GM12878 (cell line): ENCODE data around the gene FTL. TPM values are rescaled to one million over a fixed set of nuclear protein-coding genes. Genes with fewer than 3 reads are reported as not detected.

Source experiments
- ATAC-seq: fragments of 200-7000 bp; cut with Tn5 transposase; 3 replicates; pipeline ENCODE4 v1.9.1; 2020; ENCODE audit warnings: mild to moderate bottlenecking, moderate library complexity
- BruUV-seq: library from RNA; stranded (reverse); fragments of 400-500 nt; replicated peaks from 2 replicates; lab custom pipeline; 2021; lab: Mats Ljungman, UMichigan
- CTCF ChIA-PET: fragments of 300-600 bp; sonication (Branson Sonifier 250); formaldehyde crosslinking; extraction: SDS; loops from one replicate; lab custom pipeline; 2021; ENCODE audit warnings: inconsistent platforms; lab: Yijun Ruan, JAX
- POLR2A ChIA-PET: fragments of 350-600 bp; formaldehyde crosslinking; extraction: SDS; loops from one replicate; lab custom pipeline; 2021; ENCODE audit warnings: inconsistent platforms; lab: Charles Lee
- RAD21 ChIA-PET: fragments of 300-600 bp; sonication (Branson Sonifier 250); formaldehyde crosslinking; loops from one replicate; lab custom pipeline; 2023; ENCODE audit warnings: antibody characterized with exemption; ENCODE audit not compliant: unreplicated experiment; lab: Charles Lee
- SMC1A ChIA-PET: fragments of 300-600 bp; sonication (Branson Sonifier 250); formaldehyde crosslinking; loops from one replicate; lab custom pipeline; 2023; ENCODE audit not compliant: unreplicated experiment, uncharacterized antibody; lab: Charles Lee
- DNase-seq: peaks from one replicate; pipeline ENCODE4 v3.0.0-alpha.2; 2011; ENCODE audit warnings: low read depth, low spot score
- FAIRE-seq: peaks from 3 replicates; lab custom pipeline; 2011; peaks lifted over from hg19 to GRCh38; lab: Jason Lieb, UNC
- H2AFZ ChIP-seq: 2 replicates; pipeline ENCODE4 v1.6.0; 2011; ENCODE audit warnings: low read depth, low read length, control low read depth; ENCODE audit not compliant: control insufficient read depth
- H3K27ac ChIP-seq: 2 replicates; pipeline ENCODE4 v1.5.1; 2011; ENCODE audit warnings: control low read depth; ENCODE audit not compliant: control insufficient read depth, insufficient read depth
- H3K27me3 ChIP-seq, 2 experiments: replicated peaks in 1 of 2; 2 replicates each; pipeline versions ENCODE4 v1.6.0 to v1.6.1; 2011; ENCODE audit warnings: low read length in 1 of 2; ENCODE audit not compliant: control insufficient read depth in 2 of 2, insufficient read depth in 2 of 2
- H3K36me3 ChIP-seq, 2 experiments: 2 replicates each; pipeline ENCODE4 v1.5.1; 2011; ENCODE audit warnings: low read length in 1 of 2; ENCODE audit not compliant: control insufficient read depth in 2 of 2, insufficient read depth in 2 of 2
- H3K4me1 ChIP-seq: 2 replicates; pipeline ENCODE4 v1.6.1; 2011; ENCODE audit warnings: mild to moderate bottlenecking, low read length, moderate library complexity, mixed read lengths; ENCODE audit not compliant: control insufficient read depth, insufficient read depth
- H3K4me2 ChIP-seq: 2 replicates; pipeline ENCODE4 v1.6.0; 2011; ENCODE audit warnings: control low read depth; ENCODE audit not compliant: control insufficient read depth, insufficient read depth
- H3K4me3 ChIP-seq: fragments of 200-600 bp; sonication (generic); 2 replicates; pipeline ENCODE4 v1.5.1; 2016
- H3K79me2 ChIP-seq: 2 replicates; pipeline ENCODE4 v1.6.0; 2011; ENCODE audit warnings: low read length; ENCODE audit not compliant: control insufficient read depth, insufficient read depth
- H3K9ac ChIP-seq: 2 replicates; pipeline ENCODE4 v1.8.0; 2011; ENCODE audit warnings: low read length, control low read depth, mixed read lengths; ENCODE audit not compliant: control insufficient read depth, insufficient read depth
- H3K9me3 ChIP-seq: replicated peaks from 3 replicates; pipeline ENCODE4 v1.5.1; 2011; ENCODE audit warnings: mild to moderate bottlenecking, low read length; ENCODE audit not compliant: control insufficient read depth, insufficient read depth
- H4K20me1 ChIP-seq: 2 replicates; pipeline ENCODE4 v1.6.0; 2011; ENCODE audit not compliant: control insufficient read depth, insufficient read depth
- BCL3 ChIP-seq: IDR thresholded peaks from 2 replicates; pipeline ENCODE4 v1.6.1; 2011; ENCODE audit warnings: borderline replicate concordance, low read depth, mild to moderate bottlenecking, moderate library complexity, low read length; ENCODE audit not compliant: insufficient read depth, poor library complexity, severe bottlenecking
- BCLAF1 ChIP-seq: fragments of 450-650 bp; IDR thresholded peaks from 2 replicates; pipeline ENCODE4 v1.6.1; 2017; ENCODE audit warnings: antibody characterized with exemption, mild to moderate bottlenecking, moderate library complexity
- CEBPZ ChIP-seq: fragments of 150-350 bp; IDR thresholded peaks from 2 replicates; pipeline ENCODE4 v1.6.1; 2016; ENCODE audit warnings: low read depth, low read length
- EP300 ChIP-seq, 2 experiments: fragments of 150-350 bp in 1 of 2; IDR thresholded peaks; 2 replicates each; pipeline ENCODE4 v1.6.1; 2011 to 2012; ENCODE audit warnings: low read depth in 2 of 2, low read length in 2 of 2, borderline replicate concordance in 1 of 2, improper control_type of control experiment in 1 of 2, inconsistent platforms in 1 of 2; ENCODE audit not compliant: control insufficient read depth in 1 of 2
- FOXM1 ChIP-seq: IDR thresholded peaks from 2 replicates; pipeline ENCODE4 v1.6.1; 2012; ENCODE audit warnings: low read depth, mild to moderate bottlenecking, inconsistent platforms, low read length, moderate library complexity
- GABPA ChIP-seq: IDR thresholded peaks from 2 replicates; pipeline ENCODE4 v1.6.1; 2014; ENCODE audit warnings: antibody characterized with exemption, low read depth, mild to moderate bottlenecking, inconsistent platforms
- IRF4 ChIP-seq: IDR thresholded peaks from 2 replicates; pipeline ENCODE4 v1.6.1; 2011; ENCODE audit warnings: low read depth, low read length
- NFYA ChIP-seq: IDR thresholded peaks from 2 replicates; pipeline ENCODE4 v1.6.1; 2011; ENCODE audit warnings: low read depth, mild to moderate bottlenecking, low read length, improper control_type of control experiment, borderline replicate concordance
- POU2F2 ChIP-seq: IDR thresholded peaks from 3 replicates; pipeline ENCODE4 v1.6.1; 2011; ENCODE audit warnings: low read depth, mild to moderate bottlenecking, low read length, borderline replicate concordance
- SUZ12 ChIP-seq: fragments of 200-600 bp; sonication (generic); IDR thresholded peaks from one replicate; pipeline ENCODE4 v1.6.1; 2018; ENCODE audit warnings: antibody characterized with exemption, mild to moderate bottlenecking; ENCODE audit not compliant: unreplicated experiment
- ZSCAN29 ChIP-seq: fragments of 450-650 bp; IDR thresholded peaks from 2 replicates; pipeline ENCODE4 v1.6.1; 2017; ENCODE audit warnings: mild to moderate bottlenecking, moderate library complexity
- WGBS: methylation state at CpG from one replicate; pipeline ENCODE4 v1.1.6; 2016; ENCODE audit warnings: low lambda C conversion rate; ENCODE audit not compliant: insufficient replicate concordance, insufficient coverage; ENCODE audit errors: missing lambda C conversion rate; 5-methylcytosine and 5-hydroxymethylcytosine counted together
- in situ Hi-C: fragments of 300-500 bp; cut with MboI; formaldehyde crosslinking; loops from 9 replicates; pipeline ENCODE4 v1.14.3; 2018; ENCODE audit warnings: mixed read lengths
- intact Hi-C: fragments of 100-400 bp; cut with micrococcal nuclease; formaldehyde crosslinking; loops from one replicate; pipeline ENCODE4 v1.14.2; 2022; ENCODE audit not compliant: unreplicated experiment
- polyA plus RNA-seq, 11 experiments: library from polyadenylated mRNA; depleted of rRNA in 4 of 11; unstranded in 6 of 11; stranded (reverse) in 5 of 11; fragments of >200 nt; fragmentation: Nextera tagmentation in 4 of 11; fragmentation: Illumina TruSeq in 1 of 11; extraction: Ambion mirVana in 4 of 11; extraction: Trizol in 1 of 11; gene quantifications; 1 replicate in 1 of 11; 2 replicates in 10 of 11; pipeline versions ENCODE4 v1.2.1 to v1.2.3, GENCODE V29; 2011 to 2016; ENCODE audit warnings: inconsistent platforms in 2 of 11, missing spikeins in 2 of 11, low read depth in 1 of 11
- total RNA-seq, 4 experiments: library from RNA; depleted of rRNA in 3 of 4; stranded (reverse); fragments of >200 nt in 3 of 4; fragmentation: Illumina TruSeq in 1 of 4; extraction: Trizol in 1 of 4; gene quantifications; 2 replicates each; pipeline versions ENCODE4 v1.2.1 to v1.2.3, GENCODE V29; 2013 to 2021

Gene FTL
- total and polyA plus RNA-seq, 10 of the 15 experiments (the other 5 are each of a cell fraction or from before 2014, with no cell fraction given) = 364 to 8,913 (median 1,595) TPM

- in situ Hi-C loops (no loop called here), intact Hi-C loops (no loop called here)
- H4K20me1 ChIP-seq = no peaks in the 10 kb centered on the region
- no peak for ATAC-seq
- peaks cover 10% of the 10 kb centered on the region; the same call in 1 of the 3 replicates for H3K9me3 ChIP-seq
- ChIA-PET POLR2A (interaction anchor here (0.5 to 2.1 kb wide), 3 partner anchors 11 to 49 kb away, joined by 3 to 5 read pairs (median 4); partner anchors contain the start of genes GYS1 and RUVBL2), SMC1A (interaction anchor here (1.0 to 1.3 kb wide), 2 partner anchors 18 to 93 kb away, joined by 3 to 4 read pairs; no protein-coding TSS in a partner anchor), RAD21 (interaction anchor here (0.7 kb wide), 1 partner anchor 617 kb away, joined by 3 read pairs; no protein-coding TSS in a partner anchor), CTCF (interaction anchor here (1.1 to 2.5 kb wide), 3 partner anchors 19 to 108 kb away, joined by 3 to 8 read pairs (median 5); partner anchors contain the start of genes GYS1 and RUVBL2)
- H3K27me3 ChIP-seq = no peaks in the 10 kb centered on the region
- WGBS = 53% methylated on average over 9 of the region's 9 CpGs
- no peak overlapping the region for H3K27ac ChIP-seq
- BruUV-seq = no TSS peak
- TF ChIP-seq POU2F2 (no peak), EP300 (IDR thresholded peaks at IDR 0.05; ENCODE audit: borderline replicate concordance in 1 of 2, control insufficient read depth in 1 of 2, low read depth in 2 of 2, low read length in 2 of 2) (no peak), CEBPZ (no peak), GABPA (no peak), FOXM1 (no peak), IRF4 (no peak), BCL3 (no peak), ZSCAN29 (no peak), SUZ12 (no peak), BCLAF1 (no peak), NFYA (no peak)
- peaks cover 5% of the 10 kb centered on the region; the same call in 1 of the 2 replicates for H3K4me1 ChIP-seq
- H3K4me3 ChIP-seq = no peak overlapping the region
- no peak overlapping the region for H3K4me2 ChIP-seq
- FAIRE-seq = no peak
- no peak overlapping the region for H2AFZ ChIP-seq
- H3K79me2 ChIP-seq = peaks cover 13% of the 10 kb centered on the region
- no peak for DNase-seq
- H3K36me3 ChIP-seq = no peaks in the 10 kb centered on the region
- H3K9ac ChIP-seq = no peak overlapping the region
Observed at GRCh38 chr19:48950830-48951519, 14.1 kb upstream of the FTL start.
